ENCODE results near the gene HIC2. TPM values are rescaled to one million over a fixed set of nuclear protein-coding genes. Genes with fewer than 3 reads are reported as not detected.

The HIC2 gene
- total and polyA plus RNA-seq, 9 of the 15 experiments (the other 6 are each of a cell fraction or from before 2014, with no cell fraction given): 1.7 to 117 (median 35.5) TPM

DNA sequence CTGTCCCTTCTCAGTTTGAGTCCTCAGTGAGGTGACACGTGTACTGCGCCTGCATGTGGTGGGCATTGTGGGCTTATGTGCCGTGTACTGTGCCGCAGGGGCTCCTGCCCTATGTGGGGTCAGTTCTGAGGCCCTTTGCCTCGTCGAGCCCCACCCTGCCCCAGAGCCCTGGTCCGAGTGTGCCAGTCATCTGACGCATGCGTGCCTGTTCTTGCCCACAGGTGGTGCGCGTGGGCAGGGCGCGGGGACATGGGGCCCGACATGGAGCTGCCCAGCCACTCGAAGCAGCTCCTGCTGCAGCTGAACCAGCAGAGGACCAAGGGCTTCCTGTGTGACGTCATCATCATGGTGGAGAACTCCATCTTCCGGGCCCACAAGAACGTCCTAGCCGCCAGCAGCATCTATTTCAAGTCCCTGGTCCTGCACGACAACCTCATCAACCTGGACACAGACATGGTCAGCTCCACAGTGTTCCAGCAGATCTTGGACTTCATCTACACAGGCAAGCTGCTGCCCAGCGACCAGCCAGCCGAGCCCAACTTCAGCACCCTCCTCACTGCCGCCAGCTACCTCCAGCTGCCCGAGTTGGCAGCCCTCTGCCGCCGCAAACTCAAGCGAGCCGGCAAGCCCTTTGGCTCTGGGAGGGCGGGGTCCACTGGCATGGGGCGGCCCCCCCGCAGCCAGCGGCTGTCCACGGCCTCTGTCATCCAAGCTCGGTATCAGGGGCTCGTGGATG, 27.7 kb downstream of the HIC2 start:
- peaks cover 45% of the 10 kb centered on the region for H3K79me2 ChIP-seq (ENCODE audit: control insufficient read depth, insufficient read depth, low read length)
- H3K4me1 ChIP-seq (replicated peaks in 1 of 2; ENCODE audit: control insufficient read depth in 2 of 2, insufficient read depth in 2 of 2, low read length in 2 of 2): peaks cover 0 to 68% of the 10 kb centered on the region in 2 experiments; a peak in 3 of 5 replicates
- intact Hi-C loops (cut with micrococcal nuclease) (no loop called here), in situ Hi-C loops (cut with MboI) (no loop called here)
- no peak overlapping the region for H2AFZ ChIP-seq (ENCODE audit: low read depth, low read length)
- H3K27me3 ChIP-seq (ENCODE audit: control insufficient read depth in 2 of 2, insufficient read depth in 2 of 2, low read length in 2 of 2): no peaks in the 10 kb centered on the region
- BruUV-seq (replicated peaks): no TSS peak
- H3K9me1 ChIP-seq (ENCODE audit: control insufficient read depth, insufficient read depth, low read length): peaks cover 19% of the 10 kb centered on the region
- H4K20me1 ChIP-seq (replicated peaks; ENCODE audit: control insufficient read depth, insufficient read depth, low read length): peaks cover 62% of the 10 kb centered on the region
- CTCF ChIA-PET (ENCODE audit: low intra/inter-chr PET ratio): no interaction called here
- H3K36me3 ChIP-seq (ENCODE audit: control insufficient read depth, insufficient read depth, low read length): peaks cover 72% of the 10 kb centered on the region
- ATAC-seq: no peak
- peak overlapping the region in 1 of 2 experiments; percentile 51; a peak in 1 of 4 replicates for H3K9ac ChIP-seq (ENCODE audit: insufficient read depth in 1 of 2, low read depth in 2 of 2, low read length in 2 of 2)
- POLR2A ChIA-PET: interaction anchor here (0.5 to 1.7 kb wide), 5 partner anchors 9 to 1591 kb away, joined by 3 to 7 read pairs (median 3); partner anchors contain the start of genes GNB1L and RTL10
- DNase-seq (ENCODE audit: extremely low read depth in 1 of 4, low spot score in 3 of 4): no peak
- H3K4me3 ChIP-seq: no peak overlapping the region
- WGBS (ENCODE audit: insufficient coverage, low coverage, missing lambda C conversion rate): 91% methylated on average over 35 of the region's 35 CpGs
- H3K27ac ChIP-seq (ENCODE audit: extremely low read depth, low read depth, low read length): no peak overlapping the region
- no peak for FAIRE-seq
- H3K9me3 ChIP-seq (replicated peaks; ENCODE audit: control insufficient read depth, insufficient read depth, low read depth, low read length): no peaks in the 10 kb centered on the region
- H3K4me2 ChIP-seq (ENCODE audit: insufficient read depth, low read length): no peak overlapping the region
- no peak for TF ChIP-seq TEAD4 (IDR thresholded peaks at IDR 0.05; ENCODE audit: low read length)
- peak; percentile 10; the same call in 1 of the 2 replicates for TF ChIP-seq TEAD4 (CRISPR knock-in tag; IDR thresholded peaks at IDR 0.05; ENCODE audit: borderline replicate concordance)
- TF ChIP-seq, protein P1, sequence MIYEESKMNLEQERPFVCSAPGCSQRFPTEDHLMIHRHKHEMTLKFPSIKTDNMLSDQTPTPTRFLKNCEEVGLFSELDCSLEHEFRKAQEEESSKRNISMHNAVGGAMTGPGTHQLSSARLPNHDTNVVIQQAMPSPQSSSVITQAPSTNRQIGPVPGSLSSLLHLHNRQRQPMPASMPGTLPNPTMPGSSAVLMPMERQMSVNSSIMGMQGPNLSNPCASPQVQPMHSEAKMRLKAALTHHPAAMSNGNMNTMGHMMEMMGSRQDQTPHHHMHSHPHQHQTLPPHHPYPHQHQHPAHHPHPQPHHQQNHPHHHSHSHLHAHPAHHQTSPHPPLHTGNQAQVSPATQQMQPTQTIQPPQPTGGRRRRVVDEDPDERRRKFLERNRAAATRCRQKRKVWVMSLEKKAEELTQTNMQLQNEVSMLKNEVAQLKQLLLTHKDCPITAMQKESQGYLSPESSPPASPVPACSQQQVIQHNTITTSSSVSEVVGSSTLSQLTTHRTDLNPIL (CRISPR knock-in tag; IDR thresholded peaks at IDR 0.05): no peak
- no peak for TF ChIP-seq ZNF384 (IDR thresholded peaks at IDR 0.05; ENCODE audit: low read depth, low read length)
- TF ChIP-seq, protein P2, sequence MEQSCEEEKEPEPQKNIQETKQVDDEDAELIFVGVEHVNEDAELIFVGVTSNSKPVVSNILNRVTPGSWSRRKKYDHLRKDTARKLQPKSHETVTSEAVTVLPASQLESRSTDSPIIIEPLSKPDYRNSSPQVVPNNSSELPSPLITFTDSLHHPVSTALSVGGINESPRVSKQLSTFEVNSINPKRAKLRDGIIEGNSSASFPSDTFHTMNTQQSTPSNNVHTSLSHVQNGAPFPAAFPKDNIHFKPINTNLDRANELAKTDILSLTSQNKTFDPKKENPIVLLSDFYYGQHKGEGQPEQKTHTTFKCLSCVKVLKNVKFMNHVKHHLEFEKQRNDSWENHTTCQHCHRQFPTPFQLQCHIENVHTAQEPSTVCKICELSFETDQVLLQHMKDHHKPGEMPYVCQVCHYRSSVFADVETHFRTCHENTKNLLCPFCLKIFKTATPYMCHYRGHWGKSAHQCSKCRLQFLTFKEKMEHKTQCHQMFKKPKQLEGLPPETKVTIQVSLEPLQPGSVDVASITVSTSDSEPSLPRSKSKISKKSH (CRISPR knock-in tag; IDR thresholded peaks at IDR 0.05): no peak
- no peak for TF ChIP-seq PHB (CRISPR knock-in tag; IDR thresholded peaks at IDR 0.05)
- TF ChIP-seq SIX5 (IDR thresholded peaks at IDR 0.05; ENCODE audit: borderline replicate concordance in 1 of 2, insufficient read depth in 1 of 2, low read depth in 1 of 2, low read length in 2 of 2): no peak
- 0 out of 2 replicates have a peak, but pooled peaks have one; percentile 69 for TF ChIP-seq MED1 (CRISPR knock-in tag; IDR thresholded peaks at IDR 0.05; ENCODE audit: borderline replicate concordance)
- TF ChIP-seq BHLHE40 (IDR thresholded peaks at IDR 0.05; ENCODE audit: low read length): 0 out of 2 replicates have a peak, but pooled peaks have one; percentile 4
- 0 out of 2 replicates have a peak, but pooled peaks have one; percentile 35 for TF ChIP-seq ATF1 (CRISPR knock-in tag; IDR thresholded peaks at IDR 0.05)
- peak; percentile 65 for TF ChIP-seq ATF1 (tag; IDR thresholded peaks at IDR 0.05)
- TF ChIP-seq, protein P3, sequence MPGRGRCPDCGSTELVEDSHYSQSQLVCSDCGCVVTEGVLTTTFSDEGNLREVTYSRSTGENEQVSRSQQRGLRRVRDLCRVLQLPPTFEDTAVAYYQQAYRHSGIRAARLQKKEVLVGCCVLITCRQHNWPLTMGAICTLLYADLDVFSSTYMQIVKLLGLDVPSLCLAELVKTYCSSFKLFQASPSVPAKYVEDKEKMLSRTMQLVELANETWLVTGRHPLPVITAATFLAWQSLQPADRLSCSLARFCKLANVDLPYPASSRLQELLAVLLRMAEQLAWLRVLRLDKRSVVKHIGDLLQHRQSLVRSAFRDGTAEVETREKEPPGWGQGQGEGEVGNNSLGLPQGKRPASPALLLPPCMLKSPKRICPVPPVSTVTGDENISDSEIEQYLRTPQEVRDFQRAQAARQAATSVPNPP (IDR thresholded peaks at IDR 0.05; ENCODE audit: borderline replicate concordance, insufficient read depth, insufficient read length): no peak
- TF ChIP-seq, protein P4, sequence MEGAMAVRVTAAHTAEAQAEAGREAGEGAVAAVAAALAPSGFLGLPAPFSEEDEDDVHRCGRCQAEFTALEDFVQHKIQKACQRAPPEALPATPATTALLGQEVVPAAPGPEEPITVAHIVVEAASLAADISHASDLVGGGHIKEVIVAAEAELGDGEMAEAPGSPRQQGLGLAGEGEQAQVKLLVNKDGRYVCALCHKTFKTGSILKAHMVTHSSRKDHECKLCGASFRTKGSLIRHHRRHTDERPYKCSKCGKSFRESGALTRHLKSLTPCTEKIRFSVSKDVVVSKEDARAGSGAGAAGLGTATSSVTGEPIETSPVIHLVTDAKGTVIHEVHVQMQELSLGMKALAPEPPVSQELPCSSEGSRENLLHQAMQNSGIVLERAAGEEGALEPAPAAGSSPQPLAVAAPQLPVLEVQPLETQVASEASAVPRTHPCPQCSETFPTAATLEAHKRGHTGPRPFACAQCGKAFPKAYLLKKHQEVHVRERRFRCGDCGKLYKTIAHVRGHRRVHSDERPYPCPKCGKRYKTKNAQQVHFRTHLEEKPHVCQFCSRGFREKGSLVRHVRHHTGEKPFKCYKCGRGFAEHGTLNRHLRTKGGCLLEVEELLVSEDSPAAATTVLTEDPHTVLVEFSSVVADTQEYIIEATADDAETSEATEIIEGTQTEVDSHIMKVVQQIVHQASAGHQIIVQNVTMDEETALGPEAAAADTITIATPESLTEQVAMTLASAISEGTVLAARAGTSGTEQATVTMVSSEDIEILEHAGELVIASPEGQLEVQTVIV (CRISPR knock-in tag; IDR thresholded peaks at IDR 0.05; ENCODE audit: borderline replicate concordance): no peak
- TF ChIP-seq ZNF707 (CRISPR knock-in tag; conservative IDR thresholded peaks at IDR 0.05): 0 out of 2 replicates have a peak, but pooled peaks have one; percentile 1
- TF ChIP-seq, protein P5, sequence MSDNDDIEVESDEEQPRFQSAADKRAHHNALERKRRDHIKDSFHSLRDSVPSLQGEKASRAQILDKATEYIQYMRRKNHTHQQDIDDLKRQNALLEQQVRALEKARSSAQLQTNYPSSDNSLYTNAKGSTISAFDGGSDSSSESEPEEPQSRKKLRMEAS (CRISPR knock-in tag; IDR thresholded peaks at IDR 0.05): peak; percentile 25

Measured in K562 (cell line).